Adrenal gland (tissue), 5 donors: Measurements from ENCODE around the gene OBSL1.

Source experiments
- CTCF ChIP-seq, 6 experiments: fragments of 450-650 bp in 4 of 6; fragments of 200-600 bp in 2 of 6; sonication (generic) in 1 of 6; IDR thresholded peaks; 1 replicate in 5 of 6; 2 replicates in 1 of 6; pipeline versions ENCODE4 v1.5.1 to v1.8.0; 2016 to 2021; ENCODE audit warnings: antibody characterized with exemption in 6 of 6, mild to moderate bottlenecking in 2 of 6, moderate library complexity in 1 of 6
- POLR2A ChIP-seq, 2 donors: fragments of 450-650 bp; IDR thresholded peaks; one replicate each; pipeline ENCODE4 v1.6.1; 2017; ENCODE audit warnings: antibody characterized with exemption in 2 of 2, mild to moderate bottlenecking in 2 of 2, moderate library complexity in 1 of 2
- donor health status: DM: no; HTN: no; CAD: no.

- TF ChIP-seq POLR2A (IDR thresholded peaks at IDR 0.05) (no peak), CTCF (IDR thresholded peaks at IDR 0.05) (no peak)
Measured at GRCh38 chr2:219615036-219615435, 43.7 kb upstream of the OBSL1 start.
